ENCODE measurements around the gene RNF34. TPM values are rescaled to one million over a fixed set of nuclear protein-coding genes. Genes with fewer than 3 reads are reported as not detected.

RNF34 gene
- total and polyA plus RNA-seq, 2 donors (not counting 3 experiments of a cell fraction or from before 2014, with no cell fraction given) = 37.6 to 51.1 TPM

DNA sequence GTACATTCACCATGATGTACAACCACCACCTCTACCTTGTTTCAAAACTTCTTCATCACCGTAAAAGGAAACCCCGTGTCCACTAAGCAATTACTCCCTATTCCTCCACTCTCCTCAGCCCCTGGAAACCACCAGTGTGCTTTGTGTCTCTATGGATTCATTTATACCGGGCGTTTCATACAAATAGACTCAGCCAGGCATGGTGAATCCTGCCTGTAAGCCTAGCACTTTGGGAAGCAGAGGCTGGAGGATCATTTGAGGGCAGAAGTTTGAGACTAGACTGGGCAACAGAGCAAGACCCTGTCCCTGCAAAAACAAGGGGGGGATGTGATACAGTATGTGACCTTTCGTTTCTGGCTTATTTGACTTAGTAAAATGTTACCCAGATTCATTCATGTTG, 21.2 kb upstream of the RNF34 start:
- no peaks in the 10 kb centered on the region for H3K79me2 ChIP-seq (ENCODE audit: control insufficient read depth, insufficient read depth, low read length)
- no peaks in the 10 kb centered on the region for H3K4me1 ChIP-seq (ENCODE audit: control insufficient read depth, extremely low read depth, insufficient read depth, low read length)
- no peak overlapping the region for H3K9ac ChIP-seq (replicated peaks; ENCODE audit: extremely low read depth, insufficient read depth, low read length)
- no peaks in the 10 kb centered on the region for H3K27me3 ChIP-seq (ENCODE audit: control insufficient read depth in 2 of 2, insufficient read depth in 2 of 2, low read length in 2 of 2)
- CTCF ChIA-PET = no interaction called here
- no peak for DNase-seq (ENCODE audit: low read depth, low spot score)
- TF ChIP-seq, protein P1, sequence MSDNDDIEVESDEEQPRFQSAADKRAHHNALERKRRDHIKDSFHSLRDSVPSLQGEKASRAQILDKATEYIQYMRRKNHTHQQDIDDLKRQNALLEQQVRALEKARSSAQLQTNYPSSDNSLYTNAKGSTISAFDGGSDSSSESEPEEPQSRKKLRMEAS (IDR thresholded peaks at IDR 0.05; ENCODE audit: insufficient read depth, insufficient read length) = no peak
- TF ChIP-seq POLR2A (IDR thresholded peaks at IDR 0.05; ENCODE audit: low read depth, low read length) (no peak), MYC (IDR thresholded peaks at IDR 0.05; ENCODE audit: low read depth, low read length) (no peak)
- no peaks in the 10 kb centered on the region for H3K36me3 ChIP-seq (ENCODE audit: control insufficient read depth in 2 of 2, extremely low read depth in 1 of 2, insufficient read depth in 2 of 2, low read length in 2 of 2)
- FAIRE-seq = no peak
- no peak overlapping the region for H2AFZ ChIP-seq (ENCODE audit: low read depth, low read length)
- no peaks in the 10 kb centered on the region for H3K9me1 ChIP-seq (replicated peaks; ENCODE audit: control insufficient read depth, extremely low read depth, insufficient read depth, low read length)
- no peak overlapping the region for H3K27ac ChIP-seq (ENCODE audit: insufficient read depth, low read depth, low read length)
- dilution Hi-C loops (cut with MboI; ENCODE audit: extremely low pct_ligation_motif_present, low sequenced_read_pairs) = no loop called here
- intact Hi-C loops (cut with micrococcal nuclease) = no loop called here
- POLR2A ChIA-PET = no interaction called here
- H3K9me3 ChIP-seq (replicated peaks; ENCODE audit: control insufficient read depth, insufficient read depth, low read length) = no peaks in the 10 kb centered on the region
- no peaks in the 10 kb centered on the region for H4K20me1 ChIP-seq (replicated peaks; ENCODE audit: control insufficient read depth, extremely low read depth, insufficient read depth, low read length)
- H3K4me2 ChIP-seq (ENCODE audit: insufficient read depth, low read length) = no peak overlapping the region
- BruUV-seq (replicated peaks) = no TSS peak
- H3K4me3 ChIP-seq (replicated peaks in 1 of 3; ENCODE audit: insufficient read depth in 1 of 3, low read depth in 1 of 3, low read length in 3 of 3) = no peak overlapping the region

DNA sequence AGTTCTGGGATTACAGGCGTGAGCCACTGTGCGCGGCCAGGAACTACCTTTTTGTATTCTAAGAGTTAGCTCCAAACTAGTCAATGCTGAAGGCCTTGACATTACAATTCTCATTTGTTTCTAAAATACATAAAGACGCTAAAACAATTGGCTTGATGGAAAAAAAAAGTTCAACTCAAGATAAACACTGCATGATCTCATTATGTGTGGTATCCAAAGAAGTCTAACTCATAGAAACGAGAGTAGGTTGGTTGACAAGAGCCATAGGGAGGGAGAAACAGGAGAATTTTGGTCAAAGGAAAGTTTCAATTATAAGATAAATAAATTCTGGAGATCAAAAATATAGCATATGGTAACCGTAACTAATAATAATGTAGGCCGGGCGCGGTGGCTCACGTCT, 20.0 kb upstream of the RNF34 start:
- H3K9me3 ChIP-seq (replicated peaks; ENCODE audit: control insufficient read depth, insufficient read depth, low read length) = no peaks in the 10 kb centered on the region
- BruUV-seq (replicated peaks) = no TSS peak
- no peaks in the 10 kb centered on the region for H3K36me3 ChIP-seq (ENCODE audit: control insufficient read depth in 2 of 2, extremely low read depth in 1 of 2, insufficient read depth in 2 of 2, low read length in 2 of 2)
- dilution Hi-C loops (cut with MboI; ENCODE audit: extremely low pct_ligation_motif_present, low sequenced_read_pairs) (no loop called here), intact Hi-C loops (cut with micrococcal nuclease) (no loop called here)
- CTCF ChIA-PET = no interaction called here
- no peaks in the 10 kb centered on the region for H4K20me1 ChIP-seq (replicated peaks; ENCODE audit: control insufficient read depth, extremely low read depth, insufficient read depth, low read length)
- H3K4me2 ChIP-seq (ENCODE audit: insufficient read depth, low read length) = no peak overlapping the region
- no peak overlapping the region for H3K4me3 ChIP-seq (replicated peaks in 1 of 3; ENCODE audit: insufficient read depth in 1 of 3, low read depth in 1 of 3, low read length in 3 of 3)
- H3K79me2 ChIP-seq (ENCODE audit: control insufficient read depth, insufficient read depth, low read length) = no peaks in the 10 kb centered on the region
- H3K9me1 ChIP-seq (replicated peaks; ENCODE audit: control insufficient read depth, extremely low read depth, insufficient read depth, low read length) = no peaks in the 10 kb centered on the region
- H3K27me3 ChIP-seq (ENCODE audit: control insufficient read depth in 2 of 2, insufficient read depth in 2 of 2, low read length in 2 of 2) = no peaks in the 10 kb centered on the region
- H3K4me1 ChIP-seq (ENCODE audit: control insufficient read depth, extremely low read depth, insufficient read depth, low read length) = no peaks in the 10 kb centered on the region
- no peak overlapping the region for H3K9ac ChIP-seq (replicated peaks; ENCODE audit: extremely low read depth, insufficient read depth, low read length)
- no peak overlapping the region for H2AFZ ChIP-seq (ENCODE audit: low read depth, low read length)
- no peak overlapping the region for H3K27ac ChIP-seq (ENCODE audit: insufficient read depth, low read depth, low read length)
- TF ChIP-seq GATA2 (IDR thresholded peaks at IDR 0.05; ENCODE audit: insufficient read depth, insufficient read length, low read depth, low read length) (no peak), POLR2A (IDR thresholded peaks at IDR 0.05; ENCODE audit: low read depth, low read length) (no peak), JUN (IDR thresholded peaks at IDR 0.05; ENCODE audit: borderline replicate concordance, insufficient read depth, insufficient read length, low read depth) (no peak), MYC (IDR thresholded peaks at IDR 0.05; ENCODE audit: low read depth, low read length) (no peak), POLR2AphosphoS5 (IDR thresholded peaks at IDR 0.05; ENCODE audit: insufficient read depth, low read depth, low read length) (no peak), EZH2 (IDR thresholded peaks at IDR 0.05; ENCODE audit: borderline replicate concordance, low read depth, low read length, severe bottlenecking) (no peak), FOS (IDR thresholded peaks at IDR 0.05; ENCODE audit: borderline replicate concordance, insufficient read depth, low read length) (no peak)
- TF ChIP-seq, protein P2, sequence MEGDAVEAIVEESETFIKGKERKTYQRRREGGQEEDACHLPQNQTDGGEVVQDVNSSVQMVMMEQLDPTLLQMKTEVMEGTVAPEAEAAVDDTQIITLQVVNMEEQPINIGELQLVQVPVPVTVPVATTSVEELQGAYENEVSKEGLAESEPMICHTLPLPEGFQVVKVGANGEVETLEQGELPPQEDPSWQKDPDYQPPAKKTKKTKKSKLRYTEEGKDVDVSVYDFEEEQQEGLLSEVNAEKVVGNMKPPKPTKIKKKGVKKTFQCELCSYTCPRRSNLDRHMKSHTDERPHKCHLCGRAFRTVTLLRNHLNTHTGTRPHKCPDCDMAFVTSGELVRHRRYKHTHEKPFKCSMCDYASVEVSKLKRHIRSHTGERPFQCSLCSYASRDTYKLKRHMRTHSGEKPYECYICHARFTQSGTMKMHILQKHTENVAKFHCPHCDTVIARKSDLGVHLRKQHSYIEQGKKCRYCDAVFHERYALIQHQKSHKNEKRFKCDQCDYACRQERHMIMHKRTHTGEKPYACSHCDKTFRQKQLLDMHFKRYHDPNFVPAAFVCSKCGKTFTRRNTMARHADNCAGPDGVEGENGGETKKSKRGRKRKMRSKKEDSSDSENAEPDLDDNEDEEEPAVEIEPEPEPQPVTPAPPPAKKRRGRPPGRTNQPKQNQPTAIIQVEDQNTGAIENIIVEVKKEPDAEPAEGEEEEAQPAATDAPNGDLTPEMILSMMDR (IDR thresholded peaks at IDR 0.05; ENCODE audit: extremely low read depth in 1 of 2, insufficient read depth in 1 of 2, low read depth in 1 of 2, low read length in 2 of 2) = no peak
- TF ChIP-seq, protein P1 (IDR thresholded peaks at IDR 0.05; ENCODE audit: insufficient read depth, insufficient read length) = no peak
- no peak for FAIRE-seq
- no peak for DNase-seq (ENCODE audit: low read depth, low spot score)
- POLR2A ChIA-PET = no interaction called here

Data from endothelial cell of umbilical vein (primary cell).